ENCODE results near the gene SMG6.
"Not testable (repeated sequence)": the region's sequence is repeated elsewhere in the genome, so short reads cannot be mapped to it uniquely, and the experiment has no call there.

SMG6 gene

DNA sequence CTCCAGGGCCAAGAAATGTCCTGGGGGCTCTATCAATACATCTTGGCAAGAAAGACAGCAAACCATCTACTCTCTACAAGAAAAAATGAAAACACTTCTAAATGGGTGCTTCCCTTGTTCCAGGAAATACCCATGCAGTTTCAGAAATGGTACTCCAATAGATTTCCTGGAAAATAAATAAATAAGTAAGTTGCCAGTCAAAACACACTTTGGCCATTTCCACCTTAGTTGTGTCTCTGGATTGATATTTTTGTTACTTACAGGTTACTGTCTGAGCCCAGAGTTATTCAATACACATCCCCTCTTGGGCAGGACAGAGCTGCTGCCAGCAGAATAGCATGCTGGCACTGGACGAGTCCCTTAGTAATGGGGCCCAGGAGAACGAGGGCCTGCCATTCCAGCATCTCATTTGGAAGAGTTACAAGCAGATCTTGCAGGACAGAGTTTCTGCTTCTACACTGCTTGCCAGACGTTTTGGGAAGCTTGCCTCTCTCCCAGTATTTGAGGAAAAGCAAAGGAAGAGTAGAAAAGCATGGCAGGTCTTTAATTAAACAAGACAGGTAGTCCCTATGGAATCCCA lies 100.5 kb downstream of the SMG6 start:
- DNase-seq (ENCODE audit: low read depth, low spot score): no peak

DNA sequence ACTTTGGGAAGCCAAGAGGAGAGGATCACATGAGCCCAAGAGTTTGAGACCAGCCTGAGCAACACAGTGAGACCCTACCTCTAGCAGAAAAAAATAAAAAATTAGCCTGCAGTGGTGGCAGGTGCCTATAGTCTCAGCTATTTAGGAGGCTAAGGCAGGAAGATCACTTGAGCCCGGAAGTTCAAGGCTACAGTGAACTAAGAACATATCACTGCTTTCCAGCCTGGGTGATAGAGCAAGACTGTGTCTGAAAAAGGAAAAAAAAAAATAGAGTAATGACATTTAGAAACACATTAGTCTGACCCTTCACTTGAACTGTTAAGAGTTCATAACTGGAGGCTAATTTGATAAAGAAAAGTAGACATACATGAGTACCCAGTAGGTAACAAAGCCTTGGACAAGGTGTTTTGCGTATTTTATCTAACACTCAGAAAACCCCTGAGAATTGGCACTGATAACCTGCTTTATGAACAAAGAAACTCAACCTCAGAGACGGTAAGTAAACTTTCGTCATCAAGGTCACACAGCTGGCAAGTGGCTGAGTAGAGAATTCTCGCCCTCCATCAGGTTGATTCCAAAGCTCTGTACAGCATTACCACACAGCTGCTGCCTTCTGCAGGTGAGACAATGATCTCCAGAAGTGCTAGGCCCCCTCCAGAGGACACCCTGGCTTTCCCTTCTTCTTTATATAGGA lies 101.1 kb downstream of the SMG6 start:
- no peak for DNase-seq (ENCODE audit: low read depth, low spot score)

DNA sequence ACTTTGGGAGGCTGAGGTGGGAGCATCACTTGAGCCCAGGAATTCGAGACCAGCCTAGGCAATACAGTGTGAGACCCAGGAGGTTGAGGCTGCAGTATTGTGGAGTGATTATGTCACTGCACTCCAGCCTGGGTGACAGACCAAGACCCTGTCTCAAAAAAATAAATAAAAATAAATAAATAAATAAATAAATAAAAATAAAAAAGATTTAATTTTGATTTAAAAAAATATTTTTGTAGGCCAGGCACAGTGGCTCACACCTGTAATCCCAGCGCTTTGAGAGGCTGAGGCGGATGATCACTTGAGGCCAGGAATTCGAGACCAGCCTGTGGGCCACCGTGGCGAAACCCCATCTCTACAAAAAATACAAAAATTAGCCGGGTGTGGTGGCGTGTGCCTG lies 104.2 kb downstream of the SMG6 start:
- not testable (repeated sequence) for DNase-seq (ENCODE audit: low read depth, low spot score)

DNA sequence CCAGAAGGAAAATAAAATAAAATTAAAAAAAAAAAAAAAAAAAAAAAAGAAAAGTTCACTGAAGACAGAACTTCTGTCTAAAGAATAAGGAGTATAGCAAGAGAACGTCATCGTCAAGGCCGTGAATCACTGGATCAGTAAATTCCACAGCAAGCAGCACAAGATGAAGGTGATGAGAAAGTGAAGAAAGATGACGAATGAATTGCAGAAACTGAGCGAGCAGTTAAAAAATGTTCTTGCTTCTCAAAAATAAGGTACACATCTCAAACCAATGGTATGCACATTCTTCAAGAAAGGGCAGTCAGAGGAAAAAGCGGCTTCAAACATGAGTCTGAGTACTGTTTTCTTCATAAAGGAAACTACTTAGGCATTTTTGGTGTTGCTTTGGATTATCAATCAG lies 104.7 kb downstream of the SMG6 start:
- no peak for DNase-seq (ENCODE audit: low read depth, low spot score)

DNA sequence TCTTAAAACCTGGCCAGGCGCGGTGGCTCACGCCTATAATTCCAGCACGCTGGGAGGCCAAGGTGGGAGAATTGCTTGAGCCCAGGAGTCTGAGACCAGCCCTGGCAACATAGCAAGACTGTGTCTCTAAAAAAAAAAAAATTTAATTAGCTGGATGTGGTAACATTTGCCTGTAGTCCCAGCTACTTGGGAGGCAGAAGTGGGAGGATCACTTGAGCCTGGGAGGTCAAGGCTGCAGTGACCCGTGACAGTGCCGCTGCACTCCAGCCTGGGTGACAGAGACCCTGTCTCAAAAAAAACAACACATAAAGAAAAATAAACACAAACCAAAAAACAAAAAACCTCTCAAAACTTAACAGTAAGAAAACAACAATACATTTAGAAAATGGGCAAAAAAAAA lies 106.3 kb downstream of the SMG6 start:
- DNase-seq (ENCODE audit: low read depth, low spot score): no peak

DNA sequence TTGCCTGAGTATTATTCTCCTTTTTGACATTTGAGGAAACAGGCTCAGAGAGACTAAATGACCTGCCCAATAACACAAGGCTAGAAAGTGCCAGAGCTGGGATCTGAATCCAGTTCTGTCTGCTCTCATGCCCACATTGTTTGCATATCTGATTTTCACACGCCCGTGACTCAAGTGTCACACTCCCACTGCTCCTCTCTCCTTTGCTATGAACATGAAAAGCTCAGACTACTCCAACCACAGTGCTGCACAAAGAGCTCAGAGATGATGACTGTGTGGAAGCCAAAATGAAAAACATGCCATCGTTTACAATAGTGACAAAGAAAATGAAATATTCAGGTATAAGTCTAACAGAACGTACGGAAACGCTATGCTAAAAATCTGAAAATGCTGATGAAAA lies 107.9 kb downstream of the SMG6 start:
- DNase-seq (ENCODE audit: low read depth, low spot score): peak; percentile 39

DNA sequence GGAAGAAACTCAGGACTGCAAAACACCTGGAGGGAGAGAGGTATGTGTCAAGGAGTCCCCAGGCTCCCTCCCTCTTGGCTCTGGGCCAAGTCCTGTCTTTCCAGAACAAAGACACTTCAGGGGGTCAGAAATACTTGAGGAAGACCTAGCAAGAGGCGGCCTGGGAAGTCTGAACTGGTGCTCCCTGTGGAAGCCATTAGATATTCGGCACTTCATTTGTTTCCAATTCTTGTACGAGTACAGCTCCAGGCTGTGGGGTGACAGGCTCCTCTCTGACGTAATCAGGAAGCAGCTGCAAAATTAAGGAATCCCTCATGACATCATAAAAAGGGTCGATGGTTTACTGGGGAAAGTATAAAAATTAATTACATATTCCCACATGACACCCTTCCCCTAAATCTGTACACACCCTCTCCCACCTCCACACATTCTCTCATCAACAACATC lies 108.7 kb downstream of the SMG6 start:
- DNase-seq (ENCODE audit: low read depth, low spot score): no peak

DNA sequence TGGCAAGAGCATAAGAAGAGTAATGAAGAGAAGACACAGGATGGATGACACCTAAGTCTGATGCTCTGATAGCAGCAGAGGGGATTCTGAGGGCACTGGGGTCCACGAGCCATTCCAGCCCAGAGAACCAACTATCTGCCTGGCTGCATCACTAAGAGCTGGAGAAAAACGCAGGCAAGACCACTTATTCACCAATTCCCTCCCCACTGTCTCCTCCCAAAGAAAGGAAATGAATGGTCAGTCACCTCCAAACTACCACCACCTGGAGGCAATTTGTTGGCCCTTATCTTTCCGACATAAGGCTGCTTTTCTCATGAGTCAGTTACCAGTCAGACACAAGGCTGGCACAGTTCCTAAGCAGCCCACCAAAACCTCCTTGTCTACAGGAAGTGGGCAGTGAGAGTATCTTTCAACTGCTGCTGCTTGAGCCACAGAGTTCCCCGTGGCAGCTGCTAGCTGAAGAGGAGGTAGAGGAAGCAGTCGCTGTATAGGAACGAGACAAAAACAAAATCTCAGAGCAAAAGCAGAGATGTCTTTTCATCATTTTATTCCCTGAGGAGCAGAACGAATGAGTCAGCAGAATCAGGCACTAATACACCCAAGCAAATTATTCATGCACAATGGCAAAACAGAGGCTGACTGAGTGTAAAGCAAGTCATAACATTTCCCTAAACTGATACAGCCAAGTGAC lies 111.1 kb downstream of the SMG6 start:
- DNase-seq (ENCODE audit: low read depth, low spot score): peak; percentile 43

DNA sequence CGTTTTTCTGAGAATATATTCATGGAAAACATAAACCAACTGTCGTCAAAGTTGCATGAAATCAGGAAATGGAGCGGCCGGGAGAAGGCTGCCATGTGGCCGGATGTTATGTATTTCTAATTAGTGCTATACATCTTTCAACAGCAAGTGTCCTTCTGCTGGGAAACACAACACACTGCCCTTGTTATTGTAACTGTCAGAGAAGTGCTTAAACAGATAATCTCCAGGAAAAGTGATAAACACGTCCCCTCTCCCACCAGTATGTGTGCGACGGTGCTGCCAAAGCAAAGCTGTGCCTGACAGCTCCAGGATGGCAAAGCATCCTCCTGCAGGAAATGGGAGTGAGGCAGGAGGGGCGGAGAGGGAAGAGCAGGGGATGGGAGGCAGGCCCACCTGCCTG lies 111.8 kb downstream of the SMG6 start:
- no peak for DNase-seq (ENCODE audit: low read depth, low spot score)

DNA sequence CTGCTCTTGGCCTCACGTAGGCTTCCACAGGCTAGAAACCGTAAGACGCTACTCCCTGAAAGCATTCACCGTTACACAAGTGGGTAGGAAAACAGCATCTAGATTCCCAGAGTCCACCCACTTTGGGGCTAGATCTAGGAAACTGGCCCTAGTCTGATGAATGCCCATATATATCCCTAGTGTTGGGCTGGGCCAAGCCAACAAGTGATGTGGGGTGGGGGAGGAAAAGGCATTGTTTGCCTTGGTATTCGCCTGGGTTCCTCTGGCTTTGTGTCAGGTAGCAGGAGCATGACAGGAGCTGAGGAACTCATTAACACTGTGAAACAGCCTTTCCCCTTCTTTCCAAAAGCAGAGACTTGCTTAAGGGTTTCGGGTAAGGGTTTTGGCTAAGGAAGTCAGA lies 112.4 kb downstream of the SMG6 start:
- DNase-seq (ENCODE audit: low read depth, low spot score): no peak

DNA sequence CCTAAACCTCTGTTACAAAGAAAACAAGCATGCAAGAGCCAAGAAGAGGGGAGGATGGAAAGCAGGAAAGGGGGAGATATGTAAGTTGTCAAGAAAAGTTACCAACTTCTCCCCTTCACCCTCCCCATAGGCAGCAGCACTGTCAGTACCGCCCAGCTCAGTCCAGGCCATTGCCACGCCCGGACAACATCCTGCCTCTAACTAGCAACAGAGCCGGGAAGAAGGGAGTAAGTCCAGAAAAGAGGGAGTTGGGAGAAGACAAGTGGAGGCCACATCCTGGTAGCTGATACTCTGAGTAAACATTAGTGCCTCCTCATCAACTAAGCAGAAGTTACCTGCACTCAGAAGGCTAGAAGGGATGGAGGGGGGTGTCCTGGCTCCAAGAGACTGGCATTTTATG lies 113.6 kb downstream of the SMG6 start:
- no peak for DNase-seq (ENCODE audit: low read depth, low spot score)

DNA sequence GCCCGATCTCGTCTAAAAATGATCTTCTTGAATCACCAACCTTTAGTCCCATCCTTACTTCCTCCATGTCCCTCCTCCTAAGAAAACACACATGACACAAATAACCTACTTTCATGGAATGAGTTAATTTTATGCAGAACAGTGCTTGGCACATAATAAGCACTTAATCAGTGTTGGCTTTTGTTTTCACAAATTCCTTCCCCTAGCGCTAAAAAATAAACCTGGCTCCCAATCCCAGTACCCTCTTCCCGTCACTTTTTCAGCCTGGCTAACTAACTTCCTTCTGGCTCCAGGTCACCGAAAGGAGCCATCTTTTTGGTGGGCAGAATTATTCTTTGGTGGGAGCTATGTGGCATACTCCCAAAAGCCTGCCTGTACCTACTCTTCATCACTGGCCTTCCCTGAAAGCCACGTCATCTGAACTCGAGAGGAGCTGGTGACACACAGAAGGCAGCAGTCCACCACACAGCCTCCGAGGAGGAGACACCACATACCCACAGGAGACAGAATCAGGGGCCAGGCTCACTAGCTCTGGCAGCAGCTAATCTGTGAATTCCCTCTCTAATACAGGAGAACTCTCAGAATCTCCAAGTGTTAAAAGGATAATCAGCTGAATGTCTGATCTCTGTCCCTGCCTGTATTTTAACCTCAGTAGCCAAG lies 114.5 kb downstream of the SMG6 start:
- no peak for DNase-seq (ENCODE audit: low read depth, low spot score)

DNA sequence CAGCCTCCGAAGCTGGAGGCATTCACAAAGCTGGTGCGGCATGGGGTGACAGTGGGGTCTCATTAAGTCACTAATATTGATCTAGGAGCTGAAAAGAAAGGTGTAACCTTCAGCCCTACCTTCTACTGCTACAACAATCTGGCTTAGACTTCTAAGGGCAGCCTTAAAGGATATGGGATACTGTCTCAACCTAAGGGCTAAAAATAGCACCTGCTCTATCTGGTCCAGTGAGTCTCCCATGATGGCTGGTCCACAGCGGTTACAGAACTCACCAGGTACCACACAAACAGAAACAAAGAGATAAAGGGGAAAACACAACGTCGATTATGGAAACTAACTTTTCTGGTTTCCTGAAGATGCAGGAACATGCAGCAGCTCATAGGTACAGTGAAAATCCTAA lies 115.8 kb downstream of the SMG6 start:
- no peak for DNase-seq (ENCODE audit: low read depth, low spot score)

DNA sequence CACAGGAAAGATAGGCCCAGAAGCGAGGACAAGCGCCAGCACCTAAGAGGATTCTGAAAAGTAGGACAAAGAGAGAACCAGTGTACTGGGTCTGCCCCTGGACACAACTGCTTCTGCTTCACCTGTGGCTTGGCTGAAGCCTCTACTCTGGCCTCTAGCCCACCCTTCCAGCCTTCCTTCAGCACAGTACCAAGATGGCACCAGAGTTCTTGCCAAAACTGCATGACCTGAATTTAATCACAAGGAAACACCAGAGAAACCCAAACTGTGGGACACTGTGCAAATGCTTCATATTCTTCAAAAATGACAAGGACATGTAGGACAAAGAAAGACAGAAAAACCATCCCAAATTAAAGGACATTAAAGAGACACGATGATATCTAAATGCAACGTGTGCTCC lies 116.6 kb downstream of the SMG6 start:
- DNase-seq (ENCODE audit: low read depth, low spot score): no peak

DNA sequence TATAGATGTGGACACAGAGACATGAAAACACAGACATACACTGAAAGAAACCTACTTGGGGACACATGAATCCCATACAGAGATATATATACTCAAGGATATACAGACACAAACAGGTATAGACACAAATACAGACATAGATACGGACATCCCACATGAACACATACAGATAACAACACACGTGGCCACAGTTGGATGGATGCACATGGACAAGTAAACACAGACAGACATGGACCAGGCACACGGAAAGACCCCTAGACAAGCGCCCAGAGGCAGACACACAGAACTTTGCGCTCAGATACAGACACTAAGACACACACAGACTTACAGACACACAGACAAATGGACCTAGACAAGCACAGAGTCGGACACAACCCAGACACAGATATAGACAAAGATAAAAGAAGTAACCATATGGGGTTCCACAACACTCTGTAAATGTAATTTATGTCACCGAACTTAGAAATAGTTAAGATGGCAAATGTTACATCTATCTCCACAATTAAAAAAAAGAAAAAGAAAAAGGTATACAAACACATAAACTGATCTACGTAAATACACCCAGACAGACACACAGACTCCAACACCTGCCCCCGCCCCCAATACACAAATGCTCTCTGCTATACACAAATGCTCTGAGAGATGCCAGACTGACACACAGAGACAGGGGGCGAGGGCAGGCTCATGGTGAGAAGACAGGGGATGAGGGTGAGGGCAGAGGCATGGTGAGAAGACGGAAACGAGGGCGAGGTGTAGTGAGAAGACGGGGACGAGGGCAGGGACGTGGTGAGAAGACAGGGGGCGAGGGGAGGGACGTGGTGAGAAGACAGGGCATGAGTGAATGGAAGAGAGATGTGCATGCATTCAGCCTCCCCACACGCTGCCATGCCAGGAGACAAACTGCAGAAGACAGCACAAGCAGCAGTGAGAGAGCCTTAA lies 118.3 kb downstream of the SMG6 start:
- no peak for DNase-seq (ENCODE audit: low read depth, low spot score)

DNA sequence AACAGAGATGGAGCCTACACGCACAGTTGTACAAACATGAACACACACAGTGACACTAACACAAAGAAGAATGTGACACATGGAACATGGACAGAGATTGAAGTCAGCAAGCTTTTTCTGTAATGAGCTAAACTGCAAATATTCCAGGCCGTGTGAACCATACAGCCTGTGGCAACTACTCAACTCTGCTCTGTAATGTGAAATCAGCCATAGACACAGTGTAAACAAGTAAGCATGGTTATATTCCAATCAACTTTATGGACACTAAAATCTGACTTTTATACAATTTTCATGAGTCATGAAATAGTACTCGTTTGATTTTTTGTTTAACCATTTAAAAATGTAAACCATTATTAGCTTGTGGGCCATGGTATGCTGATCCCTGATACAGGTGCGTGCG lies 120.2 kb downstream of the SMG6 start:
- no peak for DNase-seq (ENCODE audit: low read depth, low spot score)

DNA sequence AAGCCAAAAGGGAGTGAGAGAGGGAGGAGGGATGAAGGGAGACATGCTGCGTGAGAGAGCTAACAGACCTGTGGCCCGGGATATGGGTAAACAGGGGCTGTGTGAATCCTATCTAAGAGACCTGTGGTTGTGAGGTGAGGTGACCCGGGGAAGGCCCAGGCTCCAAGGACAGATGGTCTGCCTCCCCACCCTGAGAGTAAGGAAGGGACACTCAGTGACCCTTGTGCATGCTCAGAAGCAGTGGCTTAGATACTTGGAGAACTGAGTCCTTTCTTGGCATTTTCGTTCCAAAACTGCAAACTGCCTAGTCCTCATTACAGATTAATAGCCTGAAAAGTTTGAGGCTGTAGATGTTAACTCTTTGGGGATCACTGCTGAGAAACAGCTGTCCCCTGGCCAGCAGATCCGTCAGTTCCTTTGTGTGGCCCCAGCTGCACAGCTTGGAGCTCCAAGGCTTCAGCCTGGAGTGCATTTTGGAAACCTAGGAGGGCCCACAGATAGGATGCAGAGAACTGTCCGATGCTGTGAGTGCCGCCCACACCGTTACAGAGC lies 121.6 kb downstream of the SMG6 start:
- no peak for DNase-seq (ENCODE audit: low read depth, low spot score)

DNA sequence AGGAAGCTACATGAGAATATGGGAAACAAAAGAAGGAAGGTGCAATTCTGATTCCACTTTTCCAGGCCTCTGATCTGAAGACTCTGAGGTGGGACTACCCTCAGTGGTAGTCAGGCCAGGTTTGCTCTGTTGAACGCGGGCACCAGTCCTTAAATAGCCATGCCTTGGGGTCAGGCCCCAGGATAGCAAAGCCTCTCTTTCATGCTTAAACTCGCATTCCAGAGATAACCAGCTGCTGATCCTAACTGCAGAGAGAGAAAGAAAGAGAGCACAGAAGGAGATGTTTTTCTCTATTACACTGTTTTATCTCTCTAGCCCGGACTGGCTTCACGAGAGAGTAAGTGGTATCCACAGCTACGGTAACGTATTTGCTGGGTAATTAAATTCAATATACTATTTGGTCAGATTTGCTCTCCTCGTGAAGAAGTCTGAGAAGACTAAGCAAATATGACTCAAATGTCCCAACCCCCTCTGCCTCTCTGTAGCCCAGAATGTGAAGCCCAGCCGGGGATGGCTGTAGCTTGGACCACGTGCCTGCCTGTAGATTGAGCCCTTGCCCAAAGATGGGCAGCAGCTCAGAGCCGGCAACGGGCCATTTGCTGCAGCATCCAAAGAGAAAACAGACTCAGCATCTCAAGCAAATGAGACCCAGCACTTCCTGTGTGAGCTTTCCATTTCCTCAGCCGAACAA lies 122.2 kb downstream of the SMG6 start:
- no peak for DNase-seq (ENCODE audit: low read depth, low spot score)

DNA sequence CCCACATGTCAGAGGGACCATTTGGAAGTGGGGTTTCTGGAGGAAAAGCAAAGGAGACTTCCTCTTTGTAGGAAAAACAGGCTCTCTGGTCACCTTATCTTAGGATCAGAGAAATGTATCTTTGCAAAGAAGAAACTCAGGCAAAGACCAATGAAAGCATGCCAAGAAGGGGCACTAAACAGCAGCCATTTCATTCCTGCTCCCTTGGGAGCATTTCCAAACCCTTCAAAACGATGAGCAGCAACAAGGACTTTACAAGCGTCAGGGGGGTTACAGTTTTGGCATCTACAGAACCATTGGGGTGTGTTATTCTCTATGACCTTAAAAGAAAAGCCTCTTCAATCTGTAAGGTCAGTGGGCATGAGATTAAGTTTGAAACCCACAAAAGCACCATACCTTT lies 122.8 kb downstream of the SMG6 start:
- no peak for DNase-seq (ENCODE audit: low read depth, low spot score)

DNA sequence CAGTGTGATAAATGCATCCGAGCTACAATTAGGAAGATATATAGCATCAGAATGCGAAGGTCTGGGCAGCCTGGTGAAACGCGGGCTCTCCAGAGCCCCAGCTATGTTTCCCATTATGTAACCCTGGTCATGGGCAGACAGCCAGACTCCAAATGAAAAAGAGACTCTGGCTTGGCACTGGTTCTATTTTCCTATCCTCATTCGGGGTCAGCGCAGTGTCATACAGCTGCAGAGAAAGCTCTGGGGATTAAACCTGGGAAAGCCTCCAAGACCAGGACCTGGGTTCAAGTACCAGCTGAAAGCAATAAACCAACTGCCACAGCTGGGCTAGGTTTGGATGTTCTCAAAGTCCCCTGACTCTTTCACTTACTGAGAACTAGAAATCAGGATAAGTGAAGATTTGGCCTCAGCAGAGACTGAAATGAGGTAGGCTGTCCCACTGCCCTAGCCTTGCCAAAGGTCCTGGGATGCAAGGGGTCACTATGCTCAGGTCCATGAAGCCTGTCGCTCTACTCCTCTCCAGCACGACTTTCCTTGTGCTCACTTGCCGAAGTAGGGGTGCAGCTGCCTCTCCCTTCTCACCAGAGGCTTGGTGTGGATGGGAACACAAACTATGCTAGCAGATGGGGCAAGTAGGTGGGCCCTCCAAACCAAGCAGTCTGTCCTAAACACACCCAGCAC lies 123.8 kb downstream of the SMG6 start:
- DNase-seq (ENCODE audit: low read depth, low spot score): no peak

Data from activated naive CD8-positive, alpha-beta T cell treated with anti-CD3 and anti-CD28 coated beads, Interleukin-2, amount 50 U/mL, for 16 hours (primary cell).